ENCODE measurements around the gene TRIM63.

GRCh38 chr1:26114165-26114927, 46.9 kb upstream of the TRIM63 start:
- no peak for TF ChIP-seq ETV6 (IDR thresholded peaks at IDR 0.05; ENCODE audit: borderline replicate concordance in 1 of 2, low read depth in 2 of 2, low read length in 1 of 2)
- no peak for TF ChIP-seq ETV6 (CRISPR knock-in tag; IDR thresholded peaks at IDR 0.05; ENCODE audit: borderline replicate concordance)
- no peak for TF ChIP-seq ZNF609 (CRISPR knock-in tag; IDR thresholded peaks at IDR 0.05; ENCODE audit: borderline replicate concordance)
- TF ChIP-seq PCBP2 (IDR thresholded peaks at IDR 0.05; ENCODE audit: low read depth, low read length, poor library complexity, severe bottlenecking) = no peak
- no peak for TF ChIP-seq USF2 (CRISPR knock-in tag; IDR thresholded peaks at IDR 0.05)
- no peak for TF ChIP-seq ZNF707 (CRISPR knock-in tag; conservative IDR thresholded peaks at IDR 0.05)
- TF ChIP-seq NFE2 (IDR thresholded peaks at IDR 0.05; ENCODE audit: low read depth) = no peak
